ENCODE measurements around the gene PNMA8B. TPM values are rescaled to one million over a fixed set of nuclear protein-coding genes. Genes with fewer than 3 reads are reported as not detected.

Gene PNMA8B
- total and polyA plus RNA-seq, 4 donors = 0.75 to 5.2 (median 1.2) TPM

DNA sequence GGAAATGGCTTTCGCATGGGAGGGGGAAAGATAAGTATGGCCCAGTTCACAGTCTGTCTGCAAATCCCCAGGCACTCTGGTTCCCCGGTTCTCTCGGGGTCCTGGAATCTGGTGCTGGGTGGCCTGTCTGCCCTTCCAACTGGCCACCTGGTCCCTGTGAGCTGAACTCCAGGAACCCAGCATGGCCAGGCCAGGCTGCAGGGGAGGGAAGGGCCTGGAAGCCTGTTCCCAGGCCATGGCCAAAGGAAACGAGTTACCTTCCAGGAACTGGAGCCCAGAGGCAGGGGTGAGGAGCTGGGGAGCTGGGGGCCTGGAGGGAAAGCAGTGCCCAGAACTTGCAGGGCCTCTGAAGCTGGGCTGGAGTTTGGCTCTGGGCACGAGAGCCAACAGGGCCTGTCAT is 47.8 kb downstream of the PNMA8B start:
- Histone ChIP-seq H3K4me1 (ENCODE audit: control insufficient read depth in 1 of 2, insufficient read depth in 2 of 2, low read length in 2 of 2) (peaks cover 3 to 4% of the 10 kb centered on the region in 2 donors), H3K27me3 (ENCODE audit: control insufficient read depth in 1 of 2, insufficient read depth in 2 of 2, low read length in 1 of 2) (no peaks in the 10 kb centered on the region), H3K36me3 (ENCODE audit: control insufficient read depth in 1 of 2, insufficient read depth in 2 of 2, low read length in 1 of 2) (no peaks in the 10 kb centered on the region), H3K27ac (ENCODE audit: low read depth in 1 of 2, low read length in 2 of 2) (peak overlapping the region; percentile 51 to 85), H3K9me3 (ENCODE audit: control insufficient read depth, low read length) (no peaks in the 10 kb centered on the region), H3K4me3 (ENCODE audit: low read length in 2 of 2) (no peak overlapping the region)
- 5 to 6% methylated on average over 5 of the region's 5 CpGs for WGBS, 2 donors
- DNase-seq = peak in 1 of 2 donors; percentile 65
- ATAC-seq (ENCODE audit: low FRiP score) = peak; percentile 71
- intact Hi-C loops (cut with DNase I) = loop anchor here in 1 of 2 donors (5.0 kb wide), 1 partner anchor 34 kb away; no protein-coding TSS in a partner anchor

DNA sequence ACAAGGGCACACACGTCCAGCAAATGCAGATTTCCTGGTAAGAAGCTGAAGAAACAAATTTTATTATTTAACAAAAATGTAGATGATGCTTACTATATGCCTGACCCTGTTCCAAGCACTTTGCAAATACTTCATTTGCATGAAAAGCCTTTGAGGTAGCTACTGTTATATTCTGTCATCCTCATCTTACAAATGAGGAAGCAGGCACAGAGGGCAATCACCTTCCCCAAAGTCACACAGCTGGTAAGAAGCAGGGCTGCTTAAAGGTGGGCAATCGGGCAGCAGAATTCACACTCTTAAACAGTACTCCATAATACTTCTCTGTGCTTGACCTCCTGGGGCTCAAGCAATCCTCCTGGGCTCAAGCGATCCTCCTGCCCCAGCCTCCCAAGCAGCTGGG is 48.7 kb downstream of the PNMA8B start:
- Histone ChIP-seq H3K27ac (ENCODE audit: low read depth in 1 of 2, low read length in 2 of 2) (no peak overlapping the region), H3K27me3 (ENCODE audit: control insufficient read depth in 1 of 2, insufficient read depth in 2 of 2, low read length in 1 of 2) (no peaks in the 10 kb centered on the region), H3K4me3 (ENCODE audit: low read length in 2 of 2) (no peak overlapping the region), H3K36me3 (ENCODE audit: control insufficient read depth in 1 of 2, insufficient read depth in 2 of 2, low read length in 1 of 2) (no peaks in the 10 kb centered on the region), H3K9me3 (ENCODE audit: control insufficient read depth, low read length) (no peaks in the 10 kb centered on the region), H3K4me1 (ENCODE audit: control insufficient read depth in 1 of 2, insufficient read depth in 2 of 2, low read length in 2 of 2) (peaks cover 3 to 9% of the 10 kb centered on the region in 2 donors)
- DNase-seq = no peak
- WGBS, 2 donors = 31 to 42% methylated on average over 3 of the region's 3 CpGs
- ATAC-seq (ENCODE audit: low FRiP score) = no peak
- intact Hi-C loops (cut with DNase I) = loop anchor here in 1 of 2 donors (5.0 kb wide), 1 partner anchor 35 kb away; no protein-coding TSS in a partner anchor

DNA sequence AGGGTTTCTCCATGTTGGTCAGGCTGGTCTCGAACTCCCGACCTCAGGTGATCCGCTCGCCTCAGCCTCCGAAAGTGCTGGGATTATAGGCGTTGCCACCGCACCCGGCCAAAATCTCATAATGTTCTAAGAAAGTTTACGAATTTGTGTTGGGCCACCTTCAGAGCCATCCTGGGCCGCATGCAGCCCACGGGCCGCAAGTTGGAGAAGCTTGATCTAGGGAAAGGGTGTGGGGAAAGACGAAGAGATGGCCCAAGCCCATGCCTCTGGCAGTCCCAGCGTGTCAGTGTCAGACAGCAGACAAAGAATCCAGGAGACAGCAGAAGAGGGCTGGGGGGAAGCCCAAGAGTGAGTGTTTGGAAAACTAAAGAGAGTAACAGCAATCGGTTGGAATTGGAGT is 49.6 kb downstream of the PNMA8B start:
- H3K27ac ChIP-seq (ENCODE audit: low read depth in 1 of 2, low read length in 2 of 2) = no peak overlapping the region
- ATAC-seq (ENCODE audit: low FRiP score) = no peak
- WGBS, 2 donors = 86% methylated on average over 15 of the region's 15 CpGs
- no peaks in the 10 kb centered on the region for H3K9me3 ChIP-seq (ENCODE audit: control insufficient read depth, low read length)
- H3K27me3 ChIP-seq (ENCODE audit: control insufficient read depth in 1 of 2, insufficient read depth in 2 of 2, low read length in 1 of 2) = no peaks in the 10 kb centered on the region
- H3K36me3 ChIP-seq (ENCODE audit: control insufficient read depth in 1 of 2, insufficient read depth in 2 of 2, low read length in 1 of 2) = no peaks in the 10 kb centered on the region
- peaks cover 5 to 9% of the 10 kb centered on the region in 2 donors for H3K4me1 ChIP-seq (ENCODE audit: control insufficient read depth in 1 of 2, insufficient read depth in 2 of 2, low read length in 2 of 2)
- intact Hi-C loops (cut with DNase I) = loop anchor here in 1 of 2 donors (5.0 kb wide), 1 partner anchor 36 kb away; no protein-coding TSS in a partner anchor
- no peak overlapping the region for H3K4me3 ChIP-seq (ENCODE audit: low read length in 2 of 2)
- DNase-seq = peak in 1 of 2 donors; percentile 51

DNA sequence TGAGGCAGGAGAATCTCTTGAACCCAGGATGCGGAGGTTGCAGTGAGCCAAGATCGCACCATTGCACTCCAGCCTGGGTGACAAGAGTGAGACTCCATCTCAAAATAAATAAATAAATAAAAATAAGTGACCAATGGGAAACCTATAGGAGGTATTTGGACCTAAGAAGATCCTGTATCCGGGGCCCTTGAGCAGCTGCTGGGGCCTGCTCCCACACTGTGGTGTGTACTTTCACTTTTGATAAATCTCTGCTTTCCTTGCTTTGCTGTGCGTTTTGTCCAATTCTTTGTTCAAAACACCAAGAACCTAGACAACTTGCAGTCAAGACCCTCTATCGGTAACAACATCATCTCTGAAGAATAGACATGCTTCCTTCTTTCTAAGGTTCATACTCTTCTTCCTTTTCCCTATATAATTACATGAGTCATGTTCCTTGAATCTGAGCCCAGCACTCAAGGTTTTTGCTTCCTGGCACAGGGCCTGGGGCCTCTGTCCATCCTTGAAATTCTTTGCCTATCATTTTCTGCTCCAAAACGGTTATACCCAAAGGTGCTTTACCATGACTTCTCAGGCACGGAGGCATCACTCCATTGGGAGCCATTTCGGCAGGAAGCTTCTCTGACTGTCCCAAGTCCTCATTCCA is 52.7 kb downstream of the PNMA8B start:
- WGBS, 2 donors = 30 to 39% methylated on average over 8 of the region's 8 CpGs
- H3K9me3 ChIP-seq (ENCODE audit: control insufficient read depth, low read length) = no peaks in the 10 kb centered on the region
- peaks cover 5 to 7% of the 10 kb centered on the region in 2 donors for H3K4me1 ChIP-seq (ENCODE audit: control insufficient read depth in 1 of 2, insufficient read depth in 2 of 2, low read length in 2 of 2)
- peak overlapping the region in 1 of 2 donors; percentile 26 for H3K4me3 ChIP-seq (ENCODE audit: low read length in 2 of 2)
- ATAC-seq (ENCODE audit: low FRiP score) = peak; percentile 21
- peak in 1 of 2 donors; percentile 65 for DNase-seq
- H3K27me3 ChIP-seq (ENCODE audit: control insufficient read depth in 1 of 2, insufficient read depth in 2 of 2, low read length in 1 of 2) = no peaks in the 10 kb centered on the region
- H3K36me3 ChIP-seq (ENCODE audit: control insufficient read depth in 1 of 2, insufficient read depth in 2 of 2, low read length in 1 of 2) = no peaks in the 10 kb centered on the region
- peak overlapping the region in 1 of 2 donors; percentile 71 for H3K27ac ChIP-seq (ENCODE audit: low read depth in 1 of 2, low read length in 2 of 2)
- intact Hi-C loops (cut with DNase I) = no loop called here

DNA sequence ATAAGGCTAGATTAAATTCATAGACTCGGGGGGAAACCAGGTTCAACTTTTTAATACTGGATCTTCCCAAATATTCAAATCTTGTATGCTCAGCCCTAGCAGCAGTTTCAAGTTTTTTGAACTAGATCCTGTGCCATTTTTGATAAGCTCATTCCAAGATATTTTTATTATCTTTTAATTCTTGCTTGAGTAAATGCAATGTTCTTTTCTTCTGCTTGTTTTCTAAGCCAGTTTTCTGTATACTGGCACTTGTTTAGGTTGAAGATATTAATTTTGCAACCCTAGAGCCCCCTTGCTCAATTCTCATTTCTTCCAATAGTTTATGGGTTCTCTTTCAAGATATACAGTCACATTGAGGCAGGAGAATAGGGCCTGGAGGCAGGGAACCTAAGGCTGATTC is 53.8 kb downstream of the PNMA8B start:
- Histone ChIP-seq H3K27me3 (ENCODE audit: control insufficient read depth in 1 of 2, insufficient read depth in 2 of 2, low read length in 1 of 2) (no peaks in the 10 kb centered on the region), H3K4me1 (ENCODE audit: control insufficient read depth in 1 of 2, insufficient read depth in 2 of 2, low read length in 2 of 2) (peaks cover 5 to 7% of the 10 kb centered on the region in 2 donors), H3K9me3 (ENCODE audit: control insufficient read depth, low read length) (no peaks in the 10 kb centered on the region), H3K27ac (ENCODE audit: low read depth in 1 of 2, low read length in 2 of 2) (peak overlapping the region in 1 of 2 donors; percentile 71), H3K4me3 (ENCODE audit: low read length in 2 of 2) (no peak overlapping the region), H3K36me3 (ENCODE audit: control insufficient read depth in 1 of 2, insufficient read depth in 2 of 2, low read length in 1 of 2) (no peaks in the 10 kb centered on the region)
- intact Hi-C loops (cut with DNase I) = no loop called here
- peak; percentile 33 for ATAC-seq (ENCODE audit: low FRiP score)
- no peak for DNase-seq
- WGBS, 2 donors = 3 to 5% methylated on average over 1 of the region's 1 CpG

Other genes starting within 250 kb of the PNMA8B start
- gene HIF3A, start 198.8 kb downstream of the PNMA8B start, total RNA-seq = 10 to 100 TPM; 37.5 to 55.4 TPM
- 10 to 100 TPM in 1 of 2 donors, 1 to 10 TPM in 1; 7.0 to 78.4 TPM for gene HIF3A, start 198.8 kb downstream of the PNMA8B start, polyA plus RNA-seq
- gene PPP5C, start 148.8 kb downstream of the PNMA8B start, total RNA-seq = 10 to 100 TPM; 62.7 to 63.7 TPM
- gene PPP5C, start 148.8 kb downstream of the PNMA8B start, polyA plus RNA-seq = 10 to 100 TPM; 23.0 to 54.3 TPM
- 10 to 100 TPM; 18.8 to 25.7 TPM for gene CCDC8, start 82.3 kb downstream of the PNMA8B start, total RNA-seq
- 10 to 100 TPM in 1 of 2 donors, 1 to 10 TPM in 1; 9.6 to 11.0 TPM for gene CCDC8, start 82.3 kb downstream of the PNMA8B start, polyA plus RNA-seq
- gene PNMA8C, start 66.9 kb downstream of the PNMA8B start, total RNA-seq = 1 to 10 TPM; 3.1 to 4.3 TPM
- 1 to 10 TPM; 1.2 to 1.6 TPM for gene PNMA8C, start 66.9 kb downstream of the PNMA8B start, polyA plus RNA-seq
- gene PNMA8A, start 24.3 kb downstream of the PNMA8B start, total RNA-seq = 10 to 100 TPM in 1 of 2 donors, 1 to 10 TPM in 1; 6.8 to 12.4 TPM
- 1 to 10 TPM; 3.3 to 6.8 TPM for gene PNMA8A, start 24.3 kb downstream of the PNMA8B start, polyA plus RNA-seq
- gene CALM3, start 105.5 kb upstream of the PNMA8B start, total RNA-seq = 100 to 1,000 TPM; 212 to 237 TPM
- 100 to 1,000 TPM; 197 to 240 TPM for gene CALM3, start 105.5 kb upstream of the PNMA8B start, polyA plus RNA-seq
- gene PTGIR, start 129.2 kb upstream of the PNMA8B start, total RNA-seq = 10 to 100 TPM; 70.4 to 70.8 TPM
- 100 to 1,000 TPM in 1 of 2 donors, 10 to 100 TPM in 1; 17.3 to 119 TPM for gene PTGIR, start 129.2 kb upstream of the PNMA8B start, polyA plus RNA-seq
- 1 to 10 TPM; 3.0 to 4.5 TPM for gene GNG8, start 140.3 kb upstream of the PNMA8B start, total RNA-seq
- gene GNG8, start 140.3 kb upstream of the PNMA8B start, polyA plus RNA-seq = not detected
- gene DACT3, start 165.3 kb upstream of the PNMA8B start, total RNA-seq = 100 to 1,000 TPM in 1 of 2 donors, 10 to 100 TPM in 1; 84.1 to 216 TPM
- 10 to 100 TPM; 24.4 to 47.0 TPM for gene DACT3, start 165.3 kb upstream of the PNMA8B start, polyA plus RNA-seq
- gene PRKD2, start 221.2 kb upstream of the PNMA8B start, total RNA-seq = 10 to 100 TPM; 42.2 to 62.6 TPM
- gene PRKD2, start 221.2 kb upstream of the PNMA8B start, polyA plus RNA-seq = 10 to 100 TPM; 15.3 to 79.2 TPM